Measurements from ENCODE around the gene ME2.
"Not testable (repeated sequence)": the region's sequence is repeated elsewhere in the genome, so short reads cannot be mapped to it uniquely, and the experiment has no call there.

The ME2 gene

GRCh38 chr18:50855976-50856757 lies 22.8 kb upstream of the ME2 start:
- Histone ChIP-seq H3K27me3 (no peaks in the 10 kb centered on the region), H3K4me1 (ENCODE audit: control insufficient read depth in 1 of 2, insufficient read depth in 1 of 2, low read depth in 1 of 2, low read length in 1 of 2) (peaks cover 51% of the 10 kb centered on the region in 2 experiments), H3K36me3 (no peaks in the 10 kb centered on the region), H3K27ac (peak overlapping the region; percentile 85), H3K9me3 (no peaks in the 10 kb centered on the region), H3K4me3 (ENCODE audit: low read depth in 1 of 2, low read length in 1 of 2) (peak overlapping the region in 1 of 2 experiments; percentile 32)
- no peak for TF ChIP-seq CTCF (IDR thresholded peaks at IDR 0.05)

GRCh38 chr18:50857166-50857565 lies 21.8 kb upstream of the ME2 start:
- H3K4me1 ChIP-seq (ENCODE audit: control insufficient read depth in 1 of 2, insufficient read depth in 1 of 2, low read depth in 1 of 2, low read length in 1 of 2), result peaks cover 61% of the 10 kb centered on the region in 2 experiments
- not testable (repeated sequence) for H3K4me3 ChIP-seq (ENCODE audit: low read depth in 1 of 2, low read length in 1 of 2); H3K36me3 ChIP-seq; H3K9me3 ChIP-seq; H3K27me3 ChIP-seq
- peak overlapping the region; percentile 51 for H3K27ac ChIP-seq

DNA sequence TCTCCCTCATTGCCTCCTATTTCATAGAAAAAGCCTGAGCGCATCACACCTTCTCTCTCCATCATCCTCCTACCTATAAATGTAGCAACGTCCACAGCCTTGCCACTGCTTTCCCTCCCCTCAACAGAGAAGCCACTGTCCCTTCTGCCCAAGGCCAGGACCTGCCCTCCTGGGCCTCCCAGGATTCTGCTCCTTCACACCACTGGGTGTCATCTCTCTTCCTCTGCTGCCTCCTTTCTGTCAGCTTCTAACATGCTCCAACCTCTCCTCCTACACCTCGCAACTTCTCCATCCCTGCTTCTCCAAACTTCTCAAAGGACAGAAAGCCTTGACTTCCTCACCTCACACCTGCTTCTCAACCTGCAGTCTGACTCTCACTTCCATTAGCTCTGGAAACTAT lies 21.2 kb upstream of the ME2 start:
- TF ChIP-seq CTCF (IDR thresholded peaks at IDR 0.05), result no peak
- no peaks in the 10 kb centered on the region for H3K27me3 ChIP-seq
- H3K4me3 ChIP-seq (ENCODE audit: low read depth in 1 of 2, low read length in 1 of 2), result no peak overlapping the region
- H3K9me3 ChIP-seq, result no peaks in the 10 kb centered on the region
- no peaks in the 10 kb centered on the region for H3K36me3 ChIP-seq
- H3K4me1 ChIP-seq (ENCODE audit: control insufficient read depth in 1 of 2, insufficient read depth in 1 of 2, low read depth in 1 of 2, low read length in 1 of 2), result peaks cover 67% of the 10 kb centered on the region in 2 experiments
- peak overlapping the region; percentile 51 for H3K27ac ChIP-seq

- no peak overlapping the region for H3K4me3 ChIP-seq (ENCODE audit: low read depth in 1 of 2, low read length in 1 of 2)
- H3K27ac ChIP-seq, result no peak overlapping the region
- no peaks in the 10 kb centered on the region for H3K9me3 ChIP-seq
- H3K4me1 ChIP-seq (ENCODE audit: control insufficient read depth in 1 of 2, insufficient read depth in 1 of 2, low read depth in 1 of 2, low read length in 1 of 2), result peaks cover 60 to 69% of the 10 kb centered on the region in 2 experiments
- no peak for TF ChIP-seq CTCF (IDR thresholded peaks at IDR 0.05)
- H3K36me3 ChIP-seq, result no peaks in the 10 kb centered on the region
- H3K27me3 ChIP-seq, result no peaks in the 10 kb centered on the region
Observed at GRCh38 chr18:50859793-50860555, 18.9 kb upstream of the ME2 start.

DNA sequence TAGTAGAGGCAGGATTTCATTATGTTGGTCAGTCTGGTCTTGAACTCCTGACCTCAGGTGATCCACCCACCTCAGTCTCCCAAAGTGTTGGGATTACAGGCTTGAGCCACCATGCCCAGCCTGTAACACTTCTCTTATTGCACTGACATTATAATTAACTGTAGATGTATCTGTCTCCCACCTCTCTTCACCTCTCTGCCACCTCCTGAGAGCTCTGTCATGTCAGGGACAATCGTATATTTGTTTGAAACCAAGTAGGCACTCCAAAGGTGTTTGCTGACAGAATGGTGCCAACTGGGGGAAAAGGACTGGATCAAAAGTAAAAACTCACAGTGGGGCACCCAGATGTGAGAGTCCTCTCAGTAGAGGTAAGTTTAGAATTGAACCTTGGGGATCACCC lies 17.3 kb upstream of the ME2 start:
- no peak for TF ChIP-seq CTCF (IDR thresholded peaks at IDR 0.05)
- H3K4me3 ChIP-seq (ENCODE audit: low read depth in 1 of 2, low read length in 1 of 2), result peak overlapping the region; percentile 48 to 52
- no peaks in the 10 kb centered on the region for H3K36me3 ChIP-seq

DNA sequence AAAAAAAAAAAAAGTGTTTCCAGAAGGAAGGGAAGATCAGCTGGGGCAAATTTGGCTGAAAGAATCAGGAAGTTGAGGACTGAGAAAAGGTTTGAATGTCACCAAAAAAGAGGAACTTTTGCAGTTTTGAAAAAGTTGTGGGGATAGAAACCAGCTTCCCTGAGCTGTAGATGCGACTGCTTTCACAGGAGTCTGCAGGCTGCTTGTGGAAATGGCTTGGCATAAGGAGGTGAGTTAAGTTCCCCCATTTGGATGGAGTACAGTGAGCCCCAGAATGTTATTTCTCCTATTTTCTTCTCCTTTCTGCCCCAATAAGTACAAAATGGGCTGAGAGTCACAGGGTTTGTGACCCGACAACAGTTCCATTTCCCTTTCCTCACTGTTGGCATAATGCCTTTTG lies 16.5 kb upstream of the ME2 start:
- Histone ChIP-seq H3K27me3 (no peaks in the 10 kb centered on the region), H3K27ac (peak overlapping the region; percentile 90), H3K9me3 (no peaks in the 10 kb centered on the region), H3K4me1 (ENCODE audit: control insufficient read depth in 1 of 2, insufficient read depth in 1 of 2, low read depth in 1 of 2, low read length in 1 of 2) (peaks cover 51 to 56% of the 10 kb centered on the region in 2 experiments), H3K36me3 (no peaks in the 10 kb centered on the region), H3K4me3 (ENCODE audit: low read depth in 1 of 2, low read length in 1 of 2) (peak overlapping the region; percentile 48 to 52)
- no peak for TF ChIP-seq CTCF (IDR thresholded peaks at IDR 0.05)

More for the DNA sequence above, 17.3 kb upstream of the ME2 start:
- Histone ChIP-seq H3K27ac (peak overlapping the region; percentile 90), H3K9me3 (no peaks in the 10 kb centered on the region), H3K4me1 (ENCODE audit: control insufficient read depth in 1 of 2, insufficient read depth in 1 of 2, low read depth in 1 of 2, low read length in 1 of 2) (peaks cover 52 to 56% of the 10 kb centered on the region in 2 experiments), H3K27me3 (no peaks in the 10 kb centered on the region)

Data from neutrophil (primary cell).